Stimulated activated naive B cell treated with anti-CD40 and anti-IgM and Interleukin-4, amounts not matched to agents 10 μg/mL and 1 μg/mL and 100 μg/mL, for 72 hours (primary cell): ENCODE results near the gene SLC26A1.
A peak's percentile ranks its signal among the peaks of the same experiment; 100 is the strongest.

Source experiments
- ATAC-seq, 2 donors: fragments of 150-1000 bp; cut with Tn5 transposase; replicated peaks; 2 replicates each; pipeline ENCODE4 v1.10.0; 2021; ENCODE audit warnings: moderate library complexity in 1 of 2
- DNase-seq: peaks from one replicate; pipeline ENCODE4 v3.0.0; 2021
- H3K27ac Mint-ChIP-seq: one replicate; pipeline ENCODE4 v1.8.0; 2022; ENCODE audit warnings: mild to moderate bottlenecking, mixed read lengths
- H3K27me3 Mint-ChIP-seq, 2 donors: one replicate each; pipeline ENCODE4 v1.8.0; 2022; ENCODE audit warnings: mixed read lengths in 2 of 2
- H3K36me3 Mint-ChIP-seq, 2 donors: one replicate each; pipeline ENCODE4 v1.8.0; 2022; ENCODE audit warnings: mixed read lengths in 2 of 2, mild to moderate bottlenecking in 1 of 2
- H3K4me1 Mint-ChIP-seq, 2 donors: one replicate each; pipeline ENCODE4 v1.8.0; 2022; ENCODE audit warnings: mixed read lengths in 2 of 2, mild to moderate bottlenecking in 1 of 2
- H3K4me3 Mint-ChIP-seq, 2 donors: one replicate each; pipeline ENCODE4 v1.8.0; 2022; ENCODE audit warnings: mild to moderate bottlenecking in 2 of 2, mixed read lengths in 2 of 2, moderate library complexity in 1 of 2
- H3K9me3 Mint-ChIP-seq, 2 donors: one replicate each; pipeline ENCODE4 v1.8.0; 2022; ENCODE audit warnings: mixed read lengths in 2 of 2, mild to moderate bottlenecking in 1 of 2

Gene SLC26A1

DNA sequence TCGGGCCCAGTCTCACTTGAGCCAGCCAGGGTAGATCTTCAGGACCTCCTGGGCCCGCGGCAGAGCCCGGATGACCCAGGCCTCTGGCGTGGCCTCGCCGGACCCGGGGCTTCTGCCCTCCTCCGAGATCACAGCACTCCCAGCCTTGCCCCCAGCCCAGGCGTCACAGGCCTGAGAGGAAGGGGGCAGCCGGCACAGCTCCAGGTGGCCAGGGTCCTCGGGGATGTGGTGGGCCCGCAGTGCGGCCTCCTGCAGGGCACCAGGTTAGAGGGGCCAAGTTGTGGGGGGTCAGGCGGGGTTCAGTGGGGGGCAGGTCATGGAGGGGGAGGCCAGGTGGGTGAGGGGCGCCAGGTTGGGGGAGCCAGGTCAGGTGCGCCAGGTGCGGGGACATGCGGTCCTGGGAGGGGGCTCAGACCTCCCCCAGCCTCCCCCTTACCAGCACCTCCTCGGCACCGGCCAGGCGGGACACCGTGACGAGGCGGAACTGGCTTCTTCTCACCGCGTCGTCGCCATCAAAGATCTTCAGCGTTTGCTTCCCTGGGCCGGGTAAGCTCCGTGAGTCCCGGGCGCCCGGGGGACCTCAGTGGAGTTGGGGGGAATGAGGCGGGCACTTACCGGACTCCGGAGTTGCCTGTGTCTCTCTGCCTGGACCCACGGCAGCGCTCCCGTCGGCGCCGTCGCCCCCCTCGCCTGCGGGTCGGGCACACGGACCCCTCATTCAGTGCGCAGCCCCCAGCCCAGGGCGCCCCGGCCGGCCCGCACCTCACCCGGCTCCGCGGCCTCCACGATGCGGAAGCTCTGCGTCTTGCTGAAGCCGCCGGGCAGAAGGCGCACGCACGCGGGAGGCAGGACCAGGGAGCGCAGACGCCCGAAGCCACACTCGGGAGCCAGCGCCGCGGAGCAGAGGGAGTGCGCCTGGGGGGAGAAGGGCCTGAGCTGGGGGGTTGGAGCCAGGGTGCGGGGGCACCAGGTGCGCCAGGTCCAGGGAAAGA lies 25.8 kb downstream of the SLC26A1 start:
- H3K27ac Mint-ChIP-seq: no peak overlapping the region
- DNase-seq (no peak), ATAC-seq (peak in 1 of 2 donors; percentile 43)
- peaks cover 9 to 27% of the 10 kb centered on the region in 2 donors for H3K4me1 Mint-ChIP-seq
- H3K36me3 Mint-ChIP-seq: peaks cover 3 to 14% of the 10 kb centered on the region in 2 donors
- no peaks in the 10 kb centered on the region for H3K27me3 Mint-ChIP-seq
- no peak overlapping the region for H3K4me3 Mint-ChIP-seq
- no peaks in the 10 kb centered on the region for H3K9me3 Mint-ChIP-seq

DNA sequence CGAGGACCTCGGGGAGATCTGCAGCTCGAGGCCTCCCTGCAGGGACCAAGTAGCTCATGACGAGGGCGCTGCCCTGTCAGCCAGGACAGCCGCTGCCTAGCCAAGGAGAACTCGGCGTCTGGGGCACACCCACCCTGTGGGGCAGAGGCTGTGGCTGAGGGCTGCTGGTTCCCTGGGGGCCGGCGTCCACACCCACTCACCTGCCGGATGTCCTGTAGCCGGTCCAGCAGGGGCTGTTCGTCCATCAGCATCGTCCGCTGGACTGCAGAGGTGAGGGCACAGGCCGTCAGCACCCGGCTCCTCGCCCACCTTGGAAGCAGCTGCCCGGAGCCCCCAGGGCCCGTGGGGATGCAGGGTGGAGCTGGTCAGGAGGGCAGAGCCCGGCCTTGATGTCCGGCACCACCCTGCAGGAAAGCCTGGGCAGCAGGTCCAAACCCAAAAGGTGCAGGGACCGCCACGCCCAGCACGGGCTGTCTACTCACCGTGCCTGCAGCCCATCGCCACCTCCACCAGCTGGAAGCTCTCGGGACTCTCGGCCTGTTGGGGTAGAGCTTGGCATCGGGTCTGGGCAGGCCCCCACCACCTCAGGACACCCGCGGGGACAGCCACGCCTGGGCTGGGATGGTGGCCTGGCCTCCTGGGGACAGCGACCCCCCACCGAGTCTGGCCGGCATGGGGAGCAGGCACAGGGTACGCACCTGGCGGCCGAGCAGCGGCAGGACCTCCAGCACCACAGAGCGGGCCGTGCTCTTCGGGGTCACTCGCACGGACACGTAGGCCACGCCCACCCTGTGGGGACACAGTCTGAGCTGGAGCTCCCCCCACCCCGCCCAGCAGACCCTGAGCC lies 26.7 kb downstream of the SLC26A1 start:
- Mint-ChIP-seq H3K4me1 (peaks cover 7 to 19% of the 10 kb centered on the region in 2 donors), H3K9me3 (no peaks in the 10 kb centered on the region), H3K27ac (no peak overlapping the region), H3K4me3 (no peak overlapping the region), H3K36me3 (peaks cover 9 to 21% of the 10 kb centered on the region in 2 donors), H3K27me3 (no peaks in the 10 kb centered on the region)
- DNase-seq: no peak
- ATAC-seq: no peak

DNA sequence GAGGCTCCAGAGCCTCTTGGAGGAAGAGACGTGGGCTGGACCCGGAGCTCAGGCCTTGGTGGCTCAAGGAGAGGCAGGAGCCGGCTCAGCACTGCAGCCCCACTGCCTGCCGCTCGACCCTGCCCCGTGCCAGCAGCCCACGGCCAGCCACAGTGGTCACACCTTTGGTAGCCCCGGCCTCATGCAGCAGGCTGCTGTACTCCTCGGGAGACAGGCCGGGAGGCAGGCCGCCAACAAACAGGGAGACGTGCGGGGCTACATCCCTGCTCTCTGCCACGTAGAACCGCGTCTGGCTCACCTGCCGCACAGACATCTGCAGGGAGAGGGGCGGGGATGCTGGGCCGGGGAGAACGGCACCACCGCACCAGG lies 27.5 kb downstream of the SLC26A1 start:
- Mint-ChIP-seq H3K36me3 (peaks cover 12 to 20% of the 10 kb centered on the region in 2 donors), H3K4me1 (peaks cover 3 to 12% of the 10 kb centered on the region in 2 donors), H3K27ac (no peak overlapping the region), H3K4me3 (no peak overlapping the region), H3K27me3 (no peaks in the 10 kb centered on the region), H3K9me3 (no peaks in the 10 kb centered on the region)
- no peak for DNase-seq
- no peak for ATAC-seq

DNA sequence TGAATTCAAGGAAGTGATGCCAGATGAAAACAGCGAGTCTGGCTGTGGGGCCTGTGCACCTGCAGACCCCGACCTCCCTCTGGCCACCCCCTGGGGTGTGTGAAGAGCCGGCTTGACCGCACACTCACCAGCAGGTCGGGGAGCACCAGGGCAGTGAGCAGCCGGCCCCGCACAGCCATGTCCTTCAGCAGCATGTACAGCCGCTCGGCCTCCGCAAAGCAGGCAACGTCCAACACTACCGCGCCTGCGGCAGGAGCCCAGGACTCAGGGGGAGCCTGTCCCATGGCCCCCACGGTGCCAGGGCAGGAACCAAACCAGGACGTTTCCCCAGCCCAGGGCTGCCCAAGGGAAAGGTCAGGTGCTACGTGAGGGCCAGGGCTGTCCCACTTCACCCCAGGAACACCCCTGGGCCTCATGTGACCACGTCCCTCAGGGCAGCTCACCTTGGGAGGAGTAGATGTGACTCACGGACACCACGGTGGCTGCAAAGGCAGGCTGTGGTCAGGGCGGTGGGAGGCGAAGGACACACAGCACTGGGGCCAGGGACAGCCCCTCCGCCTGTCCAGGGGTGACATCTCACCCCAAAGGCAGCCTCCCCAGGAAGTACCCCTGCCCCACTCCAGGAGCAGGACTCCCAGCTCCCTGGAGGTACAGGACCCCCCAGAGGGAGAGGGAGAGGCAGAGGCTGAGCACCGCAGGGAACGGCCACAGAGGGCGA lies 28.0 kb downstream of the SLC26A1 start:
- Mint-ChIP-seq H3K9me3 (no peaks in the 10 kb centered on the region), H3K36me3 (peaks cover 15 to 16% of the 10 kb centered on the region in 2 donors), H3K27me3 (no peaks in the 10 kb centered on the region), H3K4me1 (peaks cover 0 to 8% of the 10 kb centered on the region in 2 donors), H3K27ac (no peak overlapping the region), H3K4me3 (no peak overlapping the region)
- DNase-seq (no peak), ATAC-seq (no peak)

DNA sequence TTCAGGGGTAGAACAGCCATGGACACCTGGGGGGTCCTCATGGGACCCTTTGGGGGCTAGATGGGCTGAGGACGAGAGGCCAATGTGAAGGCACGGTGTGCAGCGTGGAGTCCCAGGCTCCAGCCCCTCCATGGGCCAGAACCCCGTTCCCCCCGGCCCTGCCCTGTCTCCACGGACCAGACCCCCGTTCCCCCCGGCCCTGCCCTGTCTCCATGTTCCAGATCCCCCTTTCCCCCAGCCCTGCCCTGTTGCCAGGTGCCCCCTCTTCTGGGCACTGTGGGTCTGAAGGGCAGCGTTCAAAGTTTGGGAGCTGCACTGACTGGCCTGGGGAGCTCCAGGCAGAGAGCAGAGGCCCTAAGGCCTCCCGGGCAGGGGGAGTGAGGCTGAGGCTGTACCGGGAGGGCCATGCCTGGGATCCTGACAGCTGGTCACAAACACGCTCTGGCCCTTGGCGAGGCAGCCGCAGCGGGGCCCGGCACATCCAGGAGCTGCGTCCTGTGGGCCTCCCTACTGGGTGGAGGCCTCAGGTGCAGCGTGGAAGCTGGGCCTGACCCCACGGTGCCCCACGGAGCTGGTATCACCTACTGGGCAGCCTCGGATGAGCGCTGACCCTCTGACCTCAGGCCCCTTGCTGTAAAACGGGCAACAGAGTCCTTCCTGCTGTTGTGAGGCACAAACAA lies 28.7 kb downstream of the SLC26A1 start:
- Mint-ChIP-seq H3K36me3 (peaks cover 15 to 16% of the 10 kb centered on the region in 2 donors), H3K27me3 (no peaks in the 10 kb centered on the region), H3K4me3 (no peak overlapping the region), H3K4me1 (peaks cover 0 to 8% of the 10 kb centered on the region in 2 donors), H3K9me3 (no peaks in the 10 kb centered on the region), H3K27ac (no peak overlapping the region)
- ATAC-seq (no peak), DNase-seq (no peak)

DNA sequence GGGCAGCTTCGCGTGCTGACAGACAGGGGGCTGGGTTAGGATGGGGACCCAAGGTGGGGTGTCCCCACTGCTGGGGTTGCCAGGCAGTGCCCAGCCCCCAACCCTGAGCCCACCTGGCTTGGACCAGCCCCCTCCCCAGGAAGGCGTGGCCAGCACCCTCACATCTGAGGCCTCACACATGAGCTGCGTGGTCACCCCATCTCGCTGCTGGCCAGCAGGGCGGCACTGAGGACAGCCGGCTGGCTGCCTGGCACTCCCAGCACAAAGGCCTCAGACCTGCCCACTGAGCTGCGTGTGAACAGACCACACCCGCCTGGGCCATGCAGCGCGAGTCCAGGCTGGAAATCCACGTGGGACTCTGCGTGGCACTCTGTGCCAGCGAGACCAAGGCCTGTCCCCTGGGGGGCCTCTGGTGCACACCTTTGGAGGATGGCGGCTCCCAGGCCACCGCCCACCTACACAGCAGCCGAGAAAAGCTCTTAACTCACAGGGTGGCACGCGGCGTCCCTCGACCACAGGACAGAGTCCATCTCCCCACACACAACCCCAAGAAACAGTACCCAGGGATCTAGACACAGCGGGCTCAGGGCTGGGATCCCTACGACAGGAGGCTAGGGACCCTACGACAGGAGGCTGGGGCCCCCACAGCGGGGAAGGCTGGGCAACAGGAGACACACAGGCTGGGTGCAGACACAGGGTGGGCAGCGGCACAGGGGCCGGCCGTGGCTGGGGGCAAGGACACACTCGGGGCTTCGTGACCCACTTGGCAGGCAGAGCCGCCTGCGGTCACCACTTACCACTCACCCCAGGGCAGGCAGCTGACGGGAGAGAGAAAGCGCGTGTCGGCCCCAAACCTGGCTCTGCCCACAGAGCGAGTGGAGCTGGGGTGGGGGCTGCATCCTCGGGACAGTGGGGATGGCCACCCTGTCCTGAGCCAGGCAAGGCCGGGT lies 29.7 kb downstream of the SLC26A1 start:
- H3K4me1 Mint-ChIP-seq: peaks cover 0 to 1% of the 10 kb centered on the region in 2 donors
- H3K27ac Mint-ChIP-seq: no peak overlapping the region
- H3K27me3 Mint-ChIP-seq: no peaks in the 10 kb centered on the region
- H3K36me3 Mint-ChIP-seq: peaks cover 20% of the 10 kb centered on the region in 2 donors
- no peaks in the 10 kb centered on the region for H3K9me3 Mint-ChIP-seq
- no peak for DNase-seq
- ATAC-seq: no peak
- H3K4me3 Mint-ChIP-seq: no peak overlapping the region

DNA sequence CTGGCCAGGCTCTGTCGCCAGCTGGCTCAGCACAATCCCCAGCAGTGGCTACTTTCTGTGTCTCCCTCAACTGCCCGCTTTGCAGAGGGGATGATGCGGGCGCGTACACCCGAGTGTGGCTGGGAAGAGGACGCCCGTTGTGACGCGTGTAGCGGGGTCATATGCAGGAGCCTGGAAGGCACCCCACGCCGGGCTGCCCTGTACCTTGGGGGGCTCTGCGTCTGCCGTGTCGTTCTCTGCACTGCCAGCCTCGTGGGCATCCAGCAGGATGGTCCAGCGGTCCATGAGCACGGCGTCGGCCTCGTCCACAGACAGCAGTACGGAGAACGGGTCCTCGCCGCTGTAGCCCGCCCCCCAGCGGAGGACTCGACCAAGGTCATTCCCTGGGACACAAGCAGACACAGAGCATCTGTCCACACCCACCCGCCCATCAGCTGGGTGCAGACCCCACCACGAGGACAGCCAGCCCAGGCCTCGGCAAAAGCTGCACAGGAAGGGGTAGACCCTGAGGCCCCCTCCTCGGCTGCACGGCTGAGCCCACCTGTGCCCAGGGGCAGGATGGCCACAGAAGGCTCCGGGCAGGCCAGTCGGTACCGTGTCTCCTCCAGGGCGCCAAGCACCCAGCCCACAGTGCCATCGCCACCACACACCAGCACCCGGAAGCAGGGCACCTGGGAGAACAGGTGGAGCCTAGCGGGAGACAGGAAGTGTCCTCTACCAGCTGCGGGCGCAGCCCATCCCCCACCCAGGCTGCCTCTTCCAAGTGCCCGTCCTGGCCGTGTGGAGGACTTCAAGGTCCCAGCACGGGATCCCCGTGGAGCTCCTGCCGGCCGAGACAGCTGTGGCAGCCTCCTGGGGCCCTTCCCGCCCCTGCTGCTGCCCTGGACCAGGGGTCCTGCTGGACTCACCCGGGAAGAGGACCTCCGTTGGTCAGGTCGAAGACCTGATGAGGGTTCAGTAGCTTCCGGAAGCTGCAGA lies 30.7 kb downstream of the SLC26A1 start:
- H3K4me3 Mint-ChIP-seq: no peak overlapping the region
- no peaks in the 10 kb centered on the region for H3K4me1 Mint-ChIP-seq
- ATAC-seq (no peak), DNase-seq (no peak)
- H3K27ac Mint-ChIP-seq: no peak overlapping the region
- no peaks in the 10 kb centered on the region for H3K27me3 Mint-ChIP-seq
- H3K36me3 Mint-ChIP-seq: peaks cover 26 to 28% of the 10 kb centered on the region in 2 donors
- H3K9me3 Mint-ChIP-seq: no peaks in the 10 kb centered on the region

DNA sequence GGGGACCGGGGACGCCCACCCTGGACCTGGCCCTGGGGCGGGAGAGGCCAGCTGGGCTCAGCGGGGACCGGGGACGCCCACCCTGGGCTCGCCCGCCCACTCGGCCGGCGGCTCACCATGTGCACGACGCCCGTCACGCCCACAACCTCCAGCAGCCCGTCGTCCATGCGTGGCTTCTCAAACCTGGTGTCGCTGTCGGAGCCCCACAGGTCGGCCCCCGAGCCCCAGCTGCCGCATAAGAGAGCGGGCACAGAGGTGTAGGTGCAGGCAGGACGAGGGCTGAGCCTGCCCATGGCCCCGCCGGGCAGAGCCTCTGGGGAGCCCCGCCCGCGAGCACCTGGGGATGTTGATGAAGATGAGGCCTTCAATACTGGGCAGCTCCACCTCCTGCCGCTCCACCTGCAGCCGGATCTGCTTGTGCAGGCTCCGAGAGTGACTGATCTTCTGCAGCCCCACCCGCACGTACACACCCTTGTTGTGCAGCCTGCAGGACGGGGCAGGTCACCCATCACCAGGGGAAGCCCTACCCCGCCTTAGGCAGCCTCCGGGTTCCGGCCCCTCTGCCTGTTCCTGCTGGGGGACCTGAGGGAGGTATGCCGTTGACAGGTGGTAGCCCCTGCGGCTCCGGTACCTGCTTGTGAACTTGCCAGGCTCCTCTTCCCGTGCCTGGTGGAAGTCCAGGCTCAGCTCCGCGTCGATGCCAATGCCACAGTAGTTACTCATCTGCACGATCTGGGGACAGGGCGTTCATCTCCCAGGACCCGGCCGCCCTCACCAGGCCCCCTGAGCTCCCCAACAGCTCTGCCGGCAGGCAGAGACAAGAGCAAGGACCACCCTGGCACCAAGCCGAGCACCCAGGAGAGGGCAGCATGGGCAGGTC lies 31.6 kb downstream of the SLC26A1 start:
- no peaks in the 10 kb centered on the region for H3K9me3 Mint-ChIP-seq
- ATAC-seq: no peak
- peak overlapping the region; percentile 47 for H3K27ac Mint-ChIP-seq
- no peaks in the 10 kb centered on the region for H3K27me3 Mint-ChIP-seq
- H3K4me1 Mint-ChIP-seq: no peaks in the 10 kb centered on the region
- H3K4me3 Mint-ChIP-seq: no peak overlapping the region
- peaks cover 28 to 34% of the 10 kb centered on the region in 2 donors for H3K36me3 Mint-ChIP-seq
- DNase-seq: no peak

DNA sequence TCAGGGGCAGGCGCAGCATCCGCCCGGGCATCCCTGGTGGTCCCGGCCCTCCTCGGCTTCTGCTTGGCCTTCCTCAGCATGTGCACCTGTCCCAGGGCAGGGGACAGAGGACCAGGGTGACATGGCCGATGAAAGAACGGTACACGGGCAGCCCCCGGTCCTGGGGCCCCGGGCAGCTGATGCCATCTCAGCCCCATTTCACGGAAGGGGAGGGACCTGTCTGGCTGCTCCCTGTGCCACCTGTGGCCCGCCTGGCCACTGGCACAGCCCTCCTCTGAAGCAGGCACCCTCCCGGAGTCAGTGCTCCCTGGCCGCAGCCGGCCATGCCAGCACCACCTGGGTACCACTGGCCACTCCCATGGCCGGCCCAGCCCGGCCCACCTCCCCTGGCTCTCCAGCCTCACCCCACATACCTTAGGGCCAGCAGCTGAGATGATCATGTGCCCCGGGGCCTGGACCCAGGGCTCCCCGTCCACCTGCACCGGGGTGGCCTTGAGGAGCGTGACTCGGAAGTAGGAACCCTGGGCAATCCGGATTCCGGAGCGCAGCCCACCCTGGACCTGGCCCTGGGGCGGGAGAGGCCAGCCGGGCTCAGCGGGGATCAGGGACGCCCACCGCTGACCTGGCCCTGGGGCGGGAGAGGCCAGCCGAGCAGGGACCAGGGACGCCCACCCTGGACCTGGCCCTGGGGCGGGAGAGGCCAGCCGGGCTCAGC lies 32.4 kb downstream of the SLC26A1 start:
- Mint-ChIP-seq H3K27me3 (no peaks in the 10 kb centered on the region), H3K9me3 (no peaks in the 10 kb centered on the region), H3K27ac (peak overlapping the region; percentile 31), H3K4me3 (no peak overlapping the region), H3K36me3 (peaks cover 28 to 40% of the 10 kb centered on the region in 2 donors), H3K4me1 (no peaks in the 10 kb centered on the region)
- ATAC-seq (no peak), DNase-seq (no peak)

DNA sequence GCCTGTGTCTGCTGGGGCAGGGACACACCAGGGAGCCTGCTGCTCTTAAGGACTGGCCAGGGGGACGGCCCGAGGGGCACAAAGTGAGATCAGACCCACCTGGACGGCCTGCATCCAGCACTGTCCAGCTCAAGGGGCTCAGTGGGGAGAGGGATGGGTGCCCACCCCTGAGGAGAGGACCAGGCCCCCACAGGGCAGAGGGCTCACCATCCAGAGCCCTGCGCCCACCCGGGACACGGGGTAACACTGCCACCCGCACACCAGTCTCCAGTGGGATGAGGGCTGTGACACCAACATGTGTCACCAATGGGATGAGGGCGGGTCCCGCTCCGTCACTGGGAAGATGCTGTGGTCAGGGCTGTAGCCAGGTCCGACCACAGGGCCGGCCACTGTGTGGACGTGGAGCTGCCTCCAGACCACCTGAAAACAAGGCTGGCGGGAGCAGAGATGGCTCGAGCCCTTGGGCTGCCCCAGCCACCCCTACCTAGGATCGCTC lies 33.0 kb downstream of the SLC26A1 start:
- Mint-ChIP-seq H3K4me1 (no peaks in the 10 kb centered on the region), H3K27me3 (no peaks in the 10 kb centered on the region), H3K9me3 (no peaks in the 10 kb centered on the region), H3K27ac (peak overlapping the region; percentile 76), H3K4me3 (no peak overlapping the region), H3K36me3 (peaks cover 28 to 40% of the 10 kb centered on the region in 2 donors)
- DNase-seq (no peak), ATAC-seq (peak in 1 of 2 donors; percentile 17)
